DND-41 (cell line): ENCODE measurements around the gene SERPINH1.

Source experiments
- ATAC-seq: fragments of 200-7000 bp; cut with Tn5 transposase; 3 replicates; pipeline ENCODE4 v1.9.1; 2021; ENCODE audit warnings: low read depth; ENCODE audit not compliant: insufficient read depth
- DNase-seq: peaks from one replicate; pipeline ENCODE4 v3.0.0-alpha.2; 2020
- H2AFZ ChIP-seq: 2 replicates; pipeline ENCODE4 v1.6.0; 2012; ENCODE audit warnings: low read depth, low read length
- H3K27ac ChIP-seq: 2 replicates; pipeline ENCODE4 v1.5.1; 2012; ENCODE audit warnings: low read length, inconsistent platforms
- H3K27me3 ChIP-seq: fragments of 200-600 bp; sonication (generic); 2 replicates; pipeline ENCODE4 v1.6.0; 2012; ENCODE audit warnings: low read length, mild to moderate bottlenecking, inconsistent platforms; ENCODE audit not compliant: insufficient read depth, poor library complexity
- H3K36me3 ChIP-seq: 2 replicates; pipeline ENCODE4 v1.5.1; 2012; ENCODE audit warnings: low read length, inconsistent platforms; ENCODE audit not compliant: insufficient read depth
- H3K4me1 ChIP-seq: 2 replicates; pipeline ENCODE4 v1.5.1; 2012; ENCODE audit warnings: mild to moderate bottlenecking, low read length; ENCODE audit not compliant: insufficient read depth
- H3K4me2 ChIP-seq: 2 replicates; pipeline ENCODE4 v1.6.0; 2012; ENCODE audit warnings: mild to moderate bottlenecking, moderate library complexity, low read length, inconsistent platforms; ENCODE audit not compliant: insufficient read depth
- H3K4me3 ChIP-seq, 2 experiments: fragments of 200-600 bp in 1 of 2; shearing (Covaris generic) in 1 of 2; 2 replicates each; pipeline ENCODE4 v1.5.1; 2012 to 2016; ENCODE audit warnings: inconsistent platforms in 2 of 2, low read length in 2 of 2, mild to moderate bottlenecking in 2 of 2, low read depth in 1 of 2, moderate library complexity in 1 of 2
- H3K79me2 ChIP-seq: 2 replicates; pipeline ENCODE4 v1.6.0; 2012; ENCODE audit warnings: low read length, inconsistent platforms; ENCODE audit not compliant: insufficient read depth
- H3K9ac ChIP-seq: 2 replicates; pipeline ENCODE4 v1.6.0; 2012; ENCODE audit warnings: low read depth, mild to moderate bottlenecking, inconsistent platforms, low read length, moderate library complexity
- H3K9me3 ChIP-seq: 2 replicates; pipeline ENCODE4 v1.5.1; 2012; ENCODE audit warnings: low read length, moderate library complexity, mild to moderate bottlenecking, inconsistent platforms; ENCODE audit not compliant: insufficient read depth, severe bottlenecking
- H4K20me1 ChIP-seq: 2 replicates; pipeline ENCODE4 v1.6.0; 2012; ENCODE audit warnings: low read length; ENCODE audit not compliant: insufficient read depth
- EZH2 ChIP-seq: IDR thresholded peaks from 3 replicates; pipeline ENCODE4 v1.6.1; 2012; ENCODE audit warnings: borderline replicate concordance, low read depth, mild to moderate bottlenecking, moderate library complexity, low read length, inconsistent platforms; ENCODE audit not compliant: severe bottlenecking
- TF ChIP-seq, protein P1 (sequence below): IDR thresholded peaks from 2 replicates; pipeline ENCODE4 v1.5.1; 2012; ENCODE audit warnings: borderline replicate concordance, low read length, moderate library complexity, mild to moderate bottlenecking; ENCODE audit not compliant: poor library complexity, severe bottlenecking; ENCODE audit errors: extremely low read depth

The SERPINH1 gene

DNA sequence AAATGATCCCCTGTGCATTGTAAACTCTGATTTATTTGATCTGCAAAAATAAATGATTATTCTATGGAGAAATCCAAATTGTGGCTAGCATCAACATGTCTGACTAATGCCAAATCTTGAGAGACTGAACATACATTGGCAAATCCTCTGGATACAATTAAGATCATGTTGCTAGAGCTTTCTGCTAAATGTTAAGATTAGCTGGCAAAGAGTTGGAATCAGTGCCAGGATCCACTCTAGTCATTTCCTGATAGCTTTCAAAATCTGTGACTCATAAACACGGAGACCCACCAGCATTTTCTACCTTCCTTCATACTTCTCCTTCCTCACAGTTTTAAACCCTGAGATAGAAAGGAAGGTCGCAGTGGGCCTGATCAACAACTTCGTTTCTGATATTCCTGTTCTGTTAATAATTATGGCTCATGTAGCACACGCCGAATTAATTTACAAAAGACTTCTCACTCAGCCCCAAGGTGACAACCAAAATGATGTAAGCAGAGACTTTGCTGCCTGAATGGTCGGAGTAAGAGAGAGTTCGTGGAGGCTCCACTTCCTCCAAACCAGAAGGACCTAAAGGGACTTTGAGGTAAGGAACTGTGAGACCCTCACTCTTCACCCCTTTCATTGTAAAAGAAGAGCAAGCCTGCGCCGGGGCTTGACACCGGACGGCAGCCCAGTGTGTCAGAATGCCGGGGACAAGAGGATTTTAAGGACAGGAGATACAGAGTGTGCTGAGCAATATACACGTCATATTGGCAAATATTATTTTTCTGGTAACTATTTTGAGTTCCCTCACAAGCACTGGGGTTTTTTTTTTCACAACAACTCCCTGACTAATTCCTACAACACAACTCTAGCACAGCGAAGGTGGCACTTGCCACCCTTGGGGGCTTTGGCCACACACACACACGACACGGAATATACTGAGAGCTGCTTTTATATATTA lies 42.0 kb downstream of the SERPINH1 start:
- Histone ChIP-seq H3K4me1 (no peaks in the 10 kb centered on the region), H4K20me1 (0 out of 2 replicates have a peak, but pooled peaks cover 2% of the 10 kb centered on the region), H3K27me3 (peaks cover 53% of the 10 kb centered on the region), H3K27ac (no peak overlapping the region), H3K9ac (no peak overlapping the region), H3K36me3 (no peaks in the 10 kb centered on the region), H3K9me3 (no peaks in the 10 kb centered on the region), H3K4me2 (no peak overlapping the region), H3K79me2 (no peaks in the 10 kb centered on the region), H3K4me3 (no peak overlapping the region), H2AFZ (no peak overlapping the region)
- DNase-seq = no peak
- TF ChIP-seq EZH2 = no peak
- TF ChIP-seq, protein P1, sequence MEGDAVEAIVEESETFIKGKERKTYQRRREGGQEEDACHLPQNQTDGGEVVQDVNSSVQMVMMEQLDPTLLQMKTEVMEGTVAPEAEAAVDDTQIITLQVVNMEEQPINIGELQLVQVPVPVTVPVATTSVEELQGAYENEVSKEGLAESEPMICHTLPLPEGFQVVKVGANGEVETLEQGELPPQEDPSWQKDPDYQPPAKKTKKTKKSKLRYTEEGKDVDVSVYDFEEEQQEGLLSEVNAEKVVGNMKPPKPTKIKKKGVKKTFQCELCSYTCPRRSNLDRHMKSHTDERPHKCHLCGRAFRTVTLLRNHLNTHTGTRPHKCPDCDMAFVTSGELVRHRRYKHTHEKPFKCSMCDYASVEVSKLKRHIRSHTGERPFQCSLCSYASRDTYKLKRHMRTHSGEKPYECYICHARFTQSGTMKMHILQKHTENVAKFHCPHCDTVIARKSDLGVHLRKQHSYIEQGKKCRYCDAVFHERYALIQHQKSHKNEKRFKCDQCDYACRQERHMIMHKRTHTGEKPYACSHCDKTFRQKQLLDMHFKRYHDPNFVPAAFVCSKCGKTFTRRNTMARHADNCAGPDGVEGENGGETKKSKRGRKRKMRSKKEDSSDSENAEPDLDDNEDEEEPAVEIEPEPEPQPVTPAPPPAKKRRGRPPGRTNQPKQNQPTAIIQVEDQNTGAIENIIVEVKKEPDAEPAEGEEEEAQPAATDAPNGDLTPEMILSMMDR = no peak
- ATAC-seq = no peak

DNA sequence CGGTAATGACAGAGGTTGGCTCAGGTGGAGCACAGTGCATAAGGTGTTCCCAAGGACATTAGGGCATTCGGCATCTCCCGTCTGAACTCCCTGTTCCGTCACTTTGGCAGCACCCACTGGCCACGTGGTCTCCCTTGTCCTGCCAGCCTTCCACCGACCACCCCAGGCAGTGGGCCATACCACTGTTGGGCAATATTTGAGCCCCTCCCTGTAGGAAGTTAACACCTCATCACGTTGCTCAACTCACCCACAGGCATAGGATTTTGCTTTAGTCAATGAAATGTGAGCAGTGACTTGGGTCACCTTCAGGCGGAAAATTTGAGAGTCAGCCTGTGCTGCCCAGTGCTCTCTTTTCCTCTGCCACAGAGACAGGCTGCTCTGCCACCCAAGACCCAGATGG lies 44.0 kb downstream of the SERPINH1 start:
- Histone ChIP-seq H3K36me3 (no peaks in the 10 kb centered on the region), H2AFZ (no peak overlapping the region), H3K27me3 (peaks cover 68% of the 10 kb centered on the region), H3K9ac (no peak overlapping the region), H3K79me2 (no peaks in the 10 kb centered on the region), H3K27ac (no peak overlapping the region), H3K4me2 (no peak overlapping the region), H3K4me1 (no peaks in the 10 kb centered on the region), H3K4me3 (no peak overlapping the region), H3K9me3 (no peaks in the 10 kb centered on the region), H4K20me1 (0 out of 2 replicates have a peak, but pooled peaks cover 2% of the 10 kb centered on the region)
- DNase-seq (no peak), ATAC-seq (no peak)
- TF ChIP-seq, protein P1 = no peak
- no peak for TF ChIP-seq EZH2

DNA sequence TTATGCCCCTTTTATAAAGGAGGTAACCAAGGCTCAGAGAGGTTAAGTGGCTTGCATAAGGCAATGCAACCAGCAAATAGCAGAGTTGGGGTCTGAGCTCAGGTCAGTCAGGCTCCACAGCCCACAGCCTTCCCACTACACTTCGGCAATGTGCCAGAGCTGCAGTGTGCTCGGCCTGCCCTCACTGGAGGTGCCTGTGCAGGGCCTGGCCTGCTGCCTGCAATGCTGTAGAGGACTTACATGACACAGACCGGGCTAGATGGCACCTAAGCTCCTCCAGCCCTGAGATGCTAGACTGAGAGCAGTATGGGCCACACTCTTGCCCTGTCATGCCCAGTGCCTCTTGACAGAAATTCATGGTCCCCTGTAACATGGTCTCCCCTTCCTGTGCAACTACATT lies 49.8 kb downstream of the SERPINH1 start:
- ATAC-seq (no peak), DNase-seq (no peak)
- Histone ChIP-seq H3K27me3 (peaks cover 52% of the 10 kb centered on the region), H3K27ac (no peak overlapping the region), H4K20me1 (0 out of 2 replicates have a peak, but pooled peaks cover 2% of the 10 kb centered on the region), H2AFZ (no peak overlapping the region), H3K4me1 (no peaks in the 10 kb centered on the region), H3K4me3 (no peak overlapping the region), H3K36me3 (no peaks in the 10 kb centered on the region), H3K9me3 (no peaks in the 10 kb centered on the region), H3K4me2 (no peak overlapping the region), H3K9ac (no peak overlapping the region), H3K79me2 (no peaks in the 10 kb centered on the region)
- TF ChIP-seq, protein P1 = no peak
- TF ChIP-seq EZH2 = no peak
